Measurements from ENCODE around the gene BCAS3. TPM values are rescaled to one million over a fixed set of nuclear protein-coding genes. Genes with fewer than 3 reads are reported as not detected.
"Not testable (repeated sequence)": the region's sequence is repeated elsewhere in the genome, so short reads cannot be mapped to it uniquely, and the experiment has no call there.

The BCAS3 gene
- total RNA-seq, 3 donors from 2014 or later = 21.6 to 33.4 (median 32.1) TPM

DNA sequence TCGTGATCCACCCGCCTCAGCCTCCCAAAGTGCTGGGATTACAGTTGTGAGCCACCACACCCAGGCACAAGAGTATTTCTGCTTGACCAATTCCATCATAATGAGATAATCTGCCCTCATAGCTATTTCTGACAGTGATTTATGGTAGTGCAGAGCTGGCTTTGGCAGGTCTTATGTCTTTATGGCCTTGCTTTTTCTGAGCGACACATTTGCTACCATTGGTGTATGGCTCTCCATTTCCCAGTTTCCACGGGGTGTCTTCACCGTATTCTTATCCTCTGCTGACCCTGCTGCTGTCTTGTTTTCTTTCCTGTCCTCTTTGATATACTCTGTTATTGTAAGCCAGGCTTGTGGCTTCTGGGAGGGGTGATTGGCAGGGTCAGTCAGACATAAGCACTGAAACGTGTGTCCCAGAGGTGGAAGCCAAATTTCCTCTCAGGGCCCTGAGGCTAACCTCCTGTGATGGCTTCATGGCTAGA lies 560.8 kb downstream of the BCAS3 start:
- no peaks in the 10 kb centered on the region for H3K36me3 ChIP-seq (ENCODE audit: low read depth)
- intact Hi-C loops (cut with DNase I, micrococcal nuclease) = no loop called here
- peaks cover 12% of the 10 kb centered on the region for H3K4me1 ChIP-seq (ENCODE audit: low read depth)
- TF ChIP-seq, protein P1, sequence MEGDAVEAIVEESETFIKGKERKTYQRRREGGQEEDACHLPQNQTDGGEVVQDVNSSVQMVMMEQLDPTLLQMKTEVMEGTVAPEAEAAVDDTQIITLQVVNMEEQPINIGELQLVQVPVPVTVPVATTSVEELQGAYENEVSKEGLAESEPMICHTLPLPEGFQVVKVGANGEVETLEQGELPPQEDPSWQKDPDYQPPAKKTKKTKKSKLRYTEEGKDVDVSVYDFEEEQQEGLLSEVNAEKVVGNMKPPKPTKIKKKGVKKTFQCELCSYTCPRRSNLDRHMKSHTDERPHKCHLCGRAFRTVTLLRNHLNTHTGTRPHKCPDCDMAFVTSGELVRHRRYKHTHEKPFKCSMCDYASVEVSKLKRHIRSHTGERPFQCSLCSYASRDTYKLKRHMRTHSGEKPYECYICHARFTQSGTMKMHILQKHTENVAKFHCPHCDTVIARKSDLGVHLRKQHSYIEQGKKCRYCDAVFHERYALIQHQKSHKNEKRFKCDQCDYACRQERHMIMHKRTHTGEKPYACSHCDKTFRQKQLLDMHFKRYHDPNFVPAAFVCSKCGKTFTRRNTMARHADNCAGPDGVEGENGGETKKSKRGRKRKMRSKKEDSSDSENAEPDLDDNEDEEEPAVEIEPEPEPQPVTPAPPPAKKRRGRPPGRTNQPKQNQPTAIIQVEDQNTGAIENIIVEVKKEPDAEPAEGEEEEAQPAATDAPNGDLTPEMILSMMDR (IDR thresholded peaks at IDR 0.05) = no peak
- no peak for ATAC-seq
- no peak overlapping the region for H3K4me3 ChIP-seq
- DNase-seq = no peak
- H3K9me3 ChIP-seq = no peaks in the 10 kb centered on the region

DNA sequence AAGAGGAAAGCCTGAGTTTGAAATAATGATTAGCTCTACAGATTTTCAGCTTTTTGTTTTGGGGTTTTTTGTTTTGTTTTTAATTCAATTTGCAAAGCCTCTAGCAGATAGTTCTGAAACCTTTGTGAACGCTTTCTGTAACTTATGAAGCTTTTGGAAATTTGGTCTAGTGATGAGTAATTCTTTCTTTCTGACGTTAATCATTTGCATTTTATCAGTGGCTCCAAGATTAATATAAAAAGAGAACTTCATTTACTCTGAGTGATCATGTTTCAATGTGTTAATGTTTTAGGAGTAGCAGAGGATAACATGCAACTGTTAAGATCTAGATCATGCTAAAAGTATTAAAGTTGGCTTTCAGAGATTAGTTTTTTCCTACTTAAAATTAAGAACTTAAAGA lies 561.7 kb downstream of the BCAS3 start:
- ATAC-seq (no peak), DNase-seq (no peak)
- Histone ChIP-seq H3K4me1 (ENCODE audit: low read depth) (peaks cover 12% of the 10 kb centered on the region), H3K36me3 (ENCODE audit: low read depth) (no peaks in the 10 kb centered on the region), H3K4me3 (no peak overlapping the region), H3K9me3 (no peaks in the 10 kb centered on the region)
- TF ChIP-seq, protein P1 (IDR thresholded peaks at IDR 0.05) = no peak
- intact Hi-C loops (cut with DNase I, micrococcal nuclease) = no loop called here

DNA sequence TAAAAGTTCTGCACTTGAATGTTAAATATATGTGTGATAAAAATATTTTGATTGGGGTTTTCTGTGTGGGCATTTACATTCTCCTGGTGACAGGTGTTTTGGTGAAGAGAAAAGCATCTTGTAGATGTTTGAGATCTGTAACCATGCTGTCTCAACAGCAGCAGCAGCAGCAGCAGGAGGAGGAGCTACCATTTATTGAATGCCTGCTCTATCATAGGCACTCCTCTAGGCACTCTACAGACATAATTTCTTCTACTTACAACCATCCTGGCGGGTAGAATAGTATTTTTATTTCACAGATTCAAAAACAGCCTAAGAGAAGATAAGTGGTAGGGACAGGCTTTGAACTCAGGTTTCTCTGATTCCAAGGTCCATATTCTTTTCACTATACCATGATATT lies 562.3 kb downstream of the BCAS3 start:
- TF ChIP-seq, protein P1 (IDR thresholded peaks at IDR 0.05) = no peak
- ATAC-seq (no peak), DNase-seq (no peak)
- Histone ChIP-seq H3K4me3 (no peak overlapping the region), H3K9me3 (no peaks in the 10 kb centered on the region), H3K4me1 (ENCODE audit: low read depth) (peaks cover 12% of the 10 kb centered on the region), H3K36me3 (ENCODE audit: low read depth) (no peaks in the 10 kb centered on the region)
- intact Hi-C loops (cut with DNase I, micrococcal nuclease) = no loop called here

DNA sequence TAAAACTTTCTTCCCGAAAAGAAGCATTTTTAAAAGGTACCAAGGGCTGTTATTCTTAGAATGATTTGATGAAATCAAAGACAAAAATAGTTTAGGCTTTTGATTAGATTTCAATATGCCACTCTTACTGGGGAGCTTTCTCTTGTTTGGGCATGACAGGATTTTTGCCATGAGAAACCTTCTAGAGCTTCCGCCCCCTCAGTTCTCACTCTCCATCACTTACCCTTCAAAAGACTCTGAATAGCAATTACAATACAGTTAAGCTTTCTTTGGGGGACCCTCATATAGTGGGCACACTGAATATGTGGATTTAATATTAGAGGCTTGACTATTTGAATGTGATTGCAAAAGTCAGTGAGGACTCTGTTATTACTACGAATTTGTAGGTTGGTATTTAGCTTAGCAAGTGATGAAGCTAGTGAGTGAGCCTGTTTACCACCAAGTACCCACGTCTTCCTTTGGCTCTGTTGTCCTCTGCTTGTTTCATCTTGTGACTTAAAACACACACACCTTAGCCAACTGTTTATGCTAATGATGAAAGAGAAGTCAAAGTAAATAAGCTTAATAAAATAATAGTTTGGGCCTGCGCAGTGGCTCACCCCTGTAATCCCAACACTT lies 563.3 kb downstream of the BCAS3 start:
- Histone ChIP-seq H3K9me3 (no peaks in the 10 kb centered on the region), H3K4me1 (ENCODE audit: low read depth) (peaks cover 9% of the 10 kb centered on the region), H3K4me3 (no peak overlapping the region), H3K36me3 (ENCODE audit: low read depth) (no peaks in the 10 kb centered on the region)
- TF ChIP-seq, protein P1 (IDR thresholded peaks at IDR 0.05) = no peak
- no peak for DNase-seq
- no peak for ATAC-seq
- intact Hi-C loops (cut with DNase I, micrococcal nuclease) = no loop called here

DNA sequence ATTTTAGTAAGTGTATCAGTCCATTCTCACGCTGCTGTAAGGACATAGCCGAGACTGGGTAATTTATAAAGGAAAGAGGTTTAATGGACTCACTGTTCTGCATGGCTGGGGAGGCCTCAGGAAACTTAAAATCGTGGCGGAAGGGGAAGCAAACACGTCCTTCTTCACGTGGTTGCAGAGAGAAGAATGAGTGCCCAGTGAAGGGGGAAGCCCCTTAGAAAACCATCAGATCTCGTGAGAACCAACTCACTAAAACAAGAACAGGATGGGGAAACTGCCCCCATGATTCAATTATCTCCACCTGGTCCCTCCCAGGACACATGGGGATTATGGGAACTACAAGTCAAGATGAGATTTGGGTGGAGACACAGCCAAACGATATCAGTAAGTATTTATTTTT lies 567.3 kb downstream of the BCAS3 start:
- intact Hi-C loops (cut with DNase I, micrococcal nuclease); H3K9me3 ChIP-seq; H3K36me3 ChIP-seq (ENCODE audit: low read depth); H3K4me3 ChIP-seq; DNase-seq; ATAC-seq: not testable (repeated sequence)
- peaks cover 18% of the 10 kb centered on the region for H3K4me1 ChIP-seq (ENCODE audit: low read depth)

DNA sequence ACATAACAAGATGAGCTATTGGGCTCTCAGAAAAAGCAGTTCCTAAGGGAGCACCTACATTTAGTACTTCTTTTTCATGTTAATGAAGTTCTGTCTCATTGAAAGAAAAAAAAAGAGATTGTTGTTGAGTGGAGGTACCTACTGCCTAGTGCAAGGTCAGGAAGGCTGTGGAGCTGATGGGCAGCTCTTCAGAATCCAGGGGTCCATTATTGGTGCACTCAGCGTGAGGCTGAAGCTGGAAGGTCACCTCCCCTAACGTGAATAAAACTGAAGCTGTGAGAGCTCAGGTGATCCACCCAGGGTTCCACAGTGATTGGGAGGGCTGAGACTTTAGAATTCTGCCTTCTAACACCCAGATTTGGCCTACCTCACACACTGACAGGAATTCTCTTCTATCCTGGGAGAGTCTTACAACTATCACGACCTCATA lies 568.1 kb downstream of the BCAS3 start:
- H3K9me3 ChIP-seq = no peaks in the 10 kb centered on the region
- no peak for DNase-seq
- H3K4me1 ChIP-seq (ENCODE audit: low read depth) = peaks cover 18% of the 10 kb centered on the region
- H3K4me3 ChIP-seq = no peak overlapping the region
- intact Hi-C loops (cut with DNase I, micrococcal nuclease) = no loop called here
- TF ChIP-seq, protein P1 (IDR thresholded peaks at IDR 0.05) = no peak
- ATAC-seq = no peak
- H3K36me3 ChIP-seq (ENCODE audit: low read depth) = no peaks in the 10 kb centered on the region

Data from mucosa of descending colon (tissue), 3 donors.